Midbrain (tissue), 1 donor: Measurements from ENCODE around the gene RSPH3.
"Not testable (repeated sequence)": the region's sequence is repeated elsewhere in the genome, so short reads cannot be mapped to it uniquely, and the experiment has no call there.

ENCODE experiments used
- DNase-seq: peaks from one replicate; lab custom pipeline; 2025; lab: John Stamatoyannopoulos, UW

RSPH3 gene

DNA sequence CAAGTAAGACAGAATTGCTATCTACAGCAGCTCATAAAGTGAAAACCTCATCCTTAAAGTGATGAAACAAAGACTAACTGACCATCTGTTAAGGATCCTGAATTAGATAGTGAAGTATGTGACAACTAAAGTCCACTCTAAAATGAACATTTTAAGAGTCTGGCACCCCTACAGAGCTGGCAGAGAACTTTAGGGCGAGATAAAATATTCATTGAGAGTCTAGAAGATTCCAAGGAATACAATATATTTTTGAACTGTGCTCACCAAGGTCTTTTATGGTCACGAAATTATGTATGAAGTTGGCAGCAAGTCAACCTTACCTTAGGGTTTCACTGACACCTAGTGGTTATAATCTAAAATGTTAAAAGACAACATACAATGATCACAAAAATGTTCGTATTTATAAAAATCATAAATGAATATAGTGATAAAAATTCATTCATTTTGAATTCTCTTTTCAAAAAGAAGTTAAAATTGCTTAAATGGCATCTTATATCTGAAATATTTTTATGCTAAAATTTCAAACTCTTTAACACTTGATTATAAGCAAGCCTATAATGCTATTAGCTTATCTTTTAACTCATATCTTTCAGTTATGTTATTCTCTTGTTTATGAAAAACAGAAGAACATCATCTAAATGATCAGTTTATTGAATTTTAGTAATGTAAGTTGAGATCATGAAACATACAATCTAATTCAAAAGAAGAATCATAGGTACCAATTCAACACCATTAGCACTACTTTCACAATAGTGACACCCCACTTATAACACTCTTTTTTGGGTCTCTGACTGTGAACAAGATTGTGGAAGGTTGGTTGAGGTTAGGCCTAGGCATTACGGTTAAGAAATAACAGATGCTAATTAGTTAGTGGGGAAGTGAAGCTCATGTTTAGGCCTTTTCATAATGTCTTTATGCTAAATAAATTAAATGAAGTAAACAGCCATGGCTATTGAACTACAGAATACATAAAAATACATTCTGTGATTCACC lies 27.5 kb downstream of the RSPH3 start:
- peak; percentile 31 for DNase-seq

DNA sequence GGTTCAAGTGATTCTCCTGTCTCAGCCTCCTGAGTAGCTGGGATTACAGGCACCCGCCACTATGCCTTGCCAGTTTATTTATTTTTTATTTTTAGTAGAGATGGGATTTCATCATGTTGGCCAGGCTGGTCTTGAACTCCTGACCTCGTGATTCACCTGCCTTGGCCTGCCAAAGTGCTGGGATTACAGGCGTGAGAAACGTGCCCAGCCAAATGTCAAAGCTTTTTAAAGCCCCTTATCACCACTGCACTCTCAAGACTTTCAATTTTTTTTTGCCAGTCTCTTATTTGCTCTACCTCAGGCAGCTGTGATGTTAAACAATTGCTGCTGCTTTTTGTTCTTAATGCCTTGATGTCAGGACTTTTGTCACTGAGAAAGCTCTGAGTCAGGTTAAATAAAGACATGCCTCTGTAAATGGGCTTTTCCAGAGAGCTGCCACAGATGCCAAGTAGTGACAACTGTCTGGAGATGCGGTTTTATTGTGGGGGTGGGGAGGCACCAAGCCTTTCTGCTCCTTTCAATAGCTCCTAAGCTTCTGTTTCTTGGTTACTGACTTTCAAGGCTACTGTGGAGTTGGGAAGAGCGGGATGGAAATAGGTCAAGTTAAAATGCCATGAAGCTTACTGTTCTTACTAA lies 29.2 kb downstream of the RSPH3 start:
- DNase-seq: peak; percentile 18

- DNase-seq: no peak
These were observed 30.9 kb downstream of the RSPH3 start for GRCh38 chr6:158969148-158969547.

DNA sequence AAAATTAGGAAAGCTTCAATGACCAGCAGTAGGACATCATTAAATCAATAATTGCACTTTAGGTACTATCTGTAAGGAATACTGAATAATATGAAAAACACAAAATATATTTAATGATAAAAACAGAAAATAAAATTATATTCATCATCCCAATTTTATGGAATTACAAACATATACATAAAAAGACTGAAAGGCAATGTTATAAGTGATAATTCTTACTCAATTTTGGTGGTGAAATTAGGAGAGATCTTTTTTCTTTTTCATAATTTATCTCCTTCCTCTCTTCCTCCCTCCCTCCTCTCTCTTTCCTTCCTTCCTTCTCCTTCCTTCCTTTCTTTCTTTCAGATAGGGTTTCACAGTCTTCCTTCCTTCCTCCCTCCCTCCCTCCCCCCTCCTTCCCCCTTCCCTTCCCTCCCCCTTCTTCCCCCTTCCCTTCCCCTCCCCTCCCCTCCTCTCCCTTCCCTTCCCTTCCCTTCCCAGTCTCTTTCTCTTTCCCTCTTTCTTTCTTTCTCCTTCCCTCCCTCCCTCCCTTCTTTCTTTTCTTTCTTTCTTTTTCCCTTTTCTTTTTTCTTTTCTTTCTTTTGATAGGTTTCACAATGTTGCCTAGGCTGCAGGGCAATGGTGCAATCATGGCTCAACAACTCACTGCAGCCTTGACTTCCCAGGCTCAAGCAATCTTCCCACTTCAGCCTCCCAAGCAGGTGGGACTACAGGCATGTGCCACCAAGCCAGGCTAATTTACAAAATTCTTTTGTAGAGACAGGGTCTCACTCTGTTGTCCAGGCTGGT lies 36.8 kb downstream of the RSPH3 start:
- no peak for DNase-seq

DNA sequence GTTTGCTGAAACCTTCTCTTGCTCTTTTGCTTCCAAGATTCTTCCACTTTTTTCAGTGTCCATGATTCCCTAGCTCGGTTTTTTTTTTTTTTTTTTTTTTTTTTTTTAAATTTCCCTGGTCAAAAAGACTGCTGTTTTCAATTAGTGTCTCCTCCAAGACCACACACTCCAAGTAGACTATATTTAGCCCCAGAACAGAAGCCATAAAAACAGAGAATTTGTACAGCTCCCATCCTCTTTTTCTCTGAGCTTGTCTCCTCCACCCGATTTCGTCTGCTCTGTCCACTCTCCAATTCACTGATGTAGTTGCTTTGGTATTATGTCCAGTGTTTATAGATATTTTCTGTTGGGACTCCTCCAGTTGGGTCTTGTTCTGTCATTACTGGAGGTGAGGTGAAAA lies 37.6 kb downstream of the RSPH3 start:
- DNase-seq: no peak

DNA sequence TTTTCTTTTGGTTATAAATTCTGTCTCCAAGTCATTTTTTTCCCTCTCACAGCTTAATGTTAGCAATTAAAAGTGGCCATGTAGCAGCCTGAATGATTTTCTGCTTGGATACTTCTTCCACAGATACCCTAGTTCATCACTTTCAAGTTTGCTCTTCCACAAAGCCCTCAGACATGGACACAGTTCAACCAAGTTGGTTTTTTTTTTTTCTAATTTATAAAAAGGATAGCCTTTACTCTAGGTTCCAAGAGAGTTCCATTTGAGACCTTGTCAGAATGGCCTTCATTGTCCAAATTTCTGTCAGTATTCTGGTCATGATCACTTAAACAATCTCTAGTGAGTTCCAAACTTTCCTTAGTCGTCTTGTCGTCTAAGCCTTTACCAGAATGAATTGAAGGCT lies 40.0 kb downstream of the RSPH3 start:
- DNase-seq: peak; percentile 48

GRCh38 chr6:158959552-158959951 lies 40.5 kb downstream of the RSPH3 start:
- no peak for DNase-seq

DNA sequence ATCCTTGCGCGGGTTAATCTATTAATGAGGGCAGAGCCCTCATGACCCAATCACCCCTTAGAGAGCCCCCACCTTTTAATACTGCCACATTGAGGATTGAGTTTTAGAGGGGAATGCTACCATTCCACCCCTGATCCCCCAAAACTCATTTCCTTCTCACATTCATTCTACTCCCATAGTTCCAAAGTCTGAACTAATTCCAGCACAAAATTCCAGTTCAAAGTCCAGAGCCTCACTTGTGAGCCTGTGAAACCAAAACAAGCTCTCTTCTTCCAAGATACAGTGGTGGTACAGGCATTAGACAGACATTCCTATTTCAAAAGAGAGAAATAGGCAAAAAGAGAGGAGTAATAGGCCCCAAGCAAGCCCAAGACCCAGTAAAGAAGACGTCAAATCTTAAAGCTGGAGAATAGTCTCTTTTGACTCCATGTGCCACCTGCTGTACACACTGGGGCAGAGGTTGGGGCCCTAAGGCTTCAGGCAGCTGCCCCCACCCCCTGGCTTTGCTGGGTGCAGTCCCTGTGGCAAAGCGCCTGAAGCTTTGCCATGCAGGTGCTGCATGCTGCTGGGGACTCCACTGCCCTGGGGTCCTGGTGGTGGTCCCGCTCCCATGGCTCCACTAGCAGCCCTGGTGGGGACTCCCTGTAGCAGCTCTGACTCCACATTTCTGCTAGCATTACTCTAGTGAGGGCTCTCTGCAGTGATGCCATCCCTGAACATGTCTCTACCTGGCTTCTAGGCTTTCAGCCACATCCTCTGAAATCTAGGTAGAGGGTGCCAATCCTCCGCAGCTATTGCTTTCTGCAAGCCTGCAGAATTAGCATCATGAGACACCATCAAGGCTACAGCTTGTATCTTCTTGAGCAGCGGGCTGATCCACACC lies 41.3 kb downstream of the RSPH3 start:
- no peak for DNase-seq

DNA sequence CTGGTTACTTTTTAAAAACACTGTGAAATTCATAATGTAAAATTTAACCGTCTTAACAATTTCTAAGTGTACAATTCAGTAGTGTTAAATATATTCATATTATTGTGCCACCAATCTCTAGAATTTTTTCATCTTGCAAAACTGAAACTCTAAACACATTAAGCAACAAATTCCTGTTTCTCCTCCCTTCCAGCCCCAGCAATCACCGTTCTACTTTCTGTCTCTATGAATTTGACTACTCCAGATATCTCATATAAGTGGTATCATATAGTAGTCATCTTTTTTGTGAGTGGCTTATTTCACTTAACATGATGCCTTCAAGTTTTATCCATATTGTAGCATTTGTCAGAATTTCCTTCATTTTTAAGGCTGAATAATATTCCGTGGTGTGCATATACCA lies 44.7 kb downstream of the RSPH3 start:
- no peak for DNase-seq

DNA sequence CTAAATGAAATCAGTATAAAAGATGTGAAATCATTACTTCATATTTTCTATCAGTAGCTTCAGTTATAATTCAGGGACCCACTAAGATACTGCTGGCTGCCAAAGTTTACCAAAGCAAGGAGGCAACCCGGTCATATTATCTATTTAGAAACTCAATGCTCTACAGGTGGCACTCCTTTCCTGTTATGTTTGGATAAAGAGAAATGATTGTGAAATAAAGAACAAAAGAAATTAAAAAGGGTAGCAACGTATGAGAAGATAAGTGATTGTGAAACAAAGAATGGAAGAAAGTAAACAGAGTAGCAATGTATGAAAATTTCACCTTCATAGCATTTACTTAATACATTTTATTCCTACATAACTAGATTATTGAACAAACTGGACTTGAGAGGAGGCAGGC lies 45.2 kb downstream of the RSPH3 start:
- no peak for DNase-seq

- DNase-seq: not testable (repeated sequence)
These were observed 48.0 kb downstream of the RSPH3 start for GRCh38 chr6:158952011-158952410.

GRCh38 chr6:158951565-158951964 lies 48.4 kb downstream of the RSPH3 start:
- DNase-seq: not testable (repeated sequence)

DNA sequence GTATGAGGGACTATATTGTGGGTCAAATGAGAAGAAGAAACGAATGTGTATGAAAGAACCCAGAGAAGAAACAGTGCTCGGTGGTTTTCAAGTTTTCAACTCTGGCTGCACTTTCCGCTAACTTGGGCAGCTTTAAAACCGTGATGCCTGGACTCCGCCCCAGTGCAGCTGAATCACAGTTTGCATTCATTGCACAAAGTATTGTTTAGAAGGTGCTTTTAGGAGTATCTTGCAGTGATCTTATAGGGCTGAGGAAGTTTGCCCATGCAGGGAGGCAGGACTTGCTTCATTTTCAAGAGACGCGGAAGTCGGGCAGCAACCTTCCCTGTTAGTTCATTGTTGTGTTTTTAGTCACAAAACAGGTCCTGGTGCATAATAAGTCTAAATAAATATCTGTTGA lies 52.7 kb downstream of the RSPH3 start:
- no peak for DNase-seq

DNA sequence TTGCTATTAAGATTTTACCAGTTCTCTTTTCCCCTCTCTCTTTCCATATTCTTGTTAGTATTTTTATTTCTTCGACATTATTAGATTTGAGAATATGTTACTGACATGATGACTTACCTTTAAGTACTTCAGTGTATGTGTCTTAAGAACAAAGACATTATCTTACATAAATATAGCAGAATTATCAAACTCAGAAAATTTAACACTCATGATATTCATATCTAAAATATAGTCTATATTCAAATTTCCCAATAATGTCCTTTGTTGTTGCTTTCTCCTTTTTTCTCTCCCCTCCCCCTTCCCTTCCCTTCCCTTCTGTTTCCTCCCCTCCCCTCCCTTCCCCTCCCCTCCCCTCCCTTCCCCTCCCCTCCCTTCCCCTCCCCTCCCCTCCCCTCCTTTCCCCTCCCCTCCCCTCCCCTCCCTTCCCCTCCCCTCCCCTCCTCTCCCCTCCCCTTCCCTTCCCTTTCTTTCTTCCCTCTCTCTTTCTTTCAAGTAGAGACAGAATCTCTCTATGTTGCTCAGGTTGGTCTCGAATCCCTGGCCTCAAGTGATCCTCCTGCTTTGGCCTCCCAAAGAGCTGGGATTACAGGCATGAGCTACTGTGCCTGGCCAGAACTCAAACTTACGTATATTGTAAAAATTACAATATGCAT lies 56.5 kb downstream of the RSPH3 start:
- no peak for DNase-seq

DNA sequence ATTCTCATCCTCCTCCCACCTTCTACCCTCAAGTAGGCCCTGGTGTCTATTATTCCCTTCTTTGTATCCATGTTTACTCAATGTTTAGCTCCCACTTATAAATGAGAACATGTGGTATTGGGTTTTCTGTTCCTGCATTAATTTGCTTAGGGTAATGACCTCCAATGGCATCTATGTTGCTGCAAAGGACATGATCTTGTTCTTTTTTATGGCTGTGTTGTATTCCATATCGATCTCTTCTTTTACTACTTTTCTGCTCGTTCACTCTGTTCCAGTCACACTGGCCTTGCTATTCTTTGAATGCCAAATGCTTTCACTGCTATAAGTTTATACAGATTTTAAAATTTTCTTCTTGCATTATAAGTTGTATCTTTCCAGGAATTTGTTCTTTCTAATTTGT lies 57.7 kb downstream of the RSPH3 start:
- no peak for DNase-seq

DNA sequence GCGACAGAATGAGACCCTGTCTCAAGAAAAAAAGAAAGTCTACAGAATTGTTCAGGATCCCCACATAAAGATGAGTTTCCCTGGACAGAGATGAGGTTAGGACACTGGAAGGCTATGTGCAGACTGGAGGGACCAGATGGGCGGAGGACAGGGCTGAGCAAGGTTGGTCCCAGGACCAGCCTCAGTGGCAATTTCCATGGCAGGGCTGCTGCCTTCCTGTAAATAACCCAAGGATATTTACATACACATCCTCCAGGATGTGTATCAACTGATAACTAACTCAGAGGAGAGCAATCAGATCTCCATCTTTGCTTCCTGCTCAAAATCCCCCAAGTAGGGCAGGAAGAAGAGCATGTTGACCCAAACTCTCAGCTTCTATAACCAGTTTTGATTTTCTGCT lies 58.8 kb downstream of the RSPH3 start:
- no peak for DNase-seq

DNA sequence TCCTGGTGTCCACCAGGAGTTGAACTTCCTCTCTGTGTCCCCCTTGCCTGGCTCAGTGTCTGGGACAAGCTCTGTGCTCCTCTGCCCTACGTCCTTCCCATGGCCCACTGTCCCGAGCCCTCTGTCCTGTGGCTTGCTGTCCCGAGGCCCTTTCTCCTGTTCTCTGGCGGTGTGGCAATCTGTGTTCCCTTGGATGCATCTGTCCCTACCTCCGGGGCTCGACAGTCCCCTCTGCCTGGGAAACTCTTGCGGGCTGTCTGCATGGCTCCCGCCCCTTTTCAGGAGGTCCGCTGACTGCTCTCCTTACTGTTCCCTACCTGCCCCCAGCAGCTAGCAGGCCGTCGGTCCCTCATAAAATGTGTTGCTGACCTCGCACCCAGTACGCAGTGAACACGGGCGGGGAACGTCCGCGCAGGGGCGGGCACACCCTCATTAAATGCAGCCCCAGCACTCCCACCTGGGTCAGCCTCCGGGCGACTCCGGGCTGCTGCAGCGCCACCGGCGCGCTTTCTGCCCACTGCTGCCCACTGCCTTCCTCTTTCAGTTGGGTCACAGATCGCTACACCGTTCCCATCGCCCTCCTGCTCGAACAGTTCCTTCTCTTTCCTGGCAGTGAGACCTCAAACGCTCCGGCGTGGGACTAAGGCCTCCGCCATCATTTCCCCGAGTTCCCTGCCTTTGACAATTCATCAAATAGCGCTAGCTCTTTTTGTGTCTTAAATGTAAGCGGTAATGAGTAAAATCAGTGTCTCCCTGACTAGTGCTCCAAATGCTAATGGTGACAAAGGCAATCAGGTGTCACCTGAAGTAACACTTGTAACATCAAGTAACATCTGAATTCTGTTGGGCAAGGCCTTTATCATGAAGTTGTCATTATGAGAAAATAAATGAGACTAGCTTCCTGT lies 60.5 kb downstream of the RSPH3 start:
- DNase-seq: no peak

- no peak for DNase-seq
These were observed 61.2 kb downstream of the RSPH3 start for GRCh38 chr6:158938811-158939254.

- no peak for DNase-seq
These were observed 61.8 kb downstream of the RSPH3 start for GRCh38 chr6:158938220-158938619.

- no peak for DNase-seq
These were observed 65.8 kb downstream of the RSPH3 start for GRCh38 chr6:158934157-158934556.
